PC-9 (cell line): ENCODE measurements around the gene INTS1.

Source experiments
- EZH2 ChIP-seq: fragments of 200-600 bp; sonication (generic); IDR thresholded peaks from 2 replicates; pipeline ENCODE4 v1.8.0; 2017; ENCODE audit warnings: antibody characterized with exemption, low read depth
- TF ChIP-seq, protein P1 (sequence below): fragments of 200-600 bp; sonication (generic); conservative IDR thresholded peaks from 2 replicates; pipeline ENCODE4 v1.6.1; 2017; ENCODE audit warnings: mixed run types, antibody characterized with exemption, mild to moderate bottlenecking, moderate library complexity

DNA sequence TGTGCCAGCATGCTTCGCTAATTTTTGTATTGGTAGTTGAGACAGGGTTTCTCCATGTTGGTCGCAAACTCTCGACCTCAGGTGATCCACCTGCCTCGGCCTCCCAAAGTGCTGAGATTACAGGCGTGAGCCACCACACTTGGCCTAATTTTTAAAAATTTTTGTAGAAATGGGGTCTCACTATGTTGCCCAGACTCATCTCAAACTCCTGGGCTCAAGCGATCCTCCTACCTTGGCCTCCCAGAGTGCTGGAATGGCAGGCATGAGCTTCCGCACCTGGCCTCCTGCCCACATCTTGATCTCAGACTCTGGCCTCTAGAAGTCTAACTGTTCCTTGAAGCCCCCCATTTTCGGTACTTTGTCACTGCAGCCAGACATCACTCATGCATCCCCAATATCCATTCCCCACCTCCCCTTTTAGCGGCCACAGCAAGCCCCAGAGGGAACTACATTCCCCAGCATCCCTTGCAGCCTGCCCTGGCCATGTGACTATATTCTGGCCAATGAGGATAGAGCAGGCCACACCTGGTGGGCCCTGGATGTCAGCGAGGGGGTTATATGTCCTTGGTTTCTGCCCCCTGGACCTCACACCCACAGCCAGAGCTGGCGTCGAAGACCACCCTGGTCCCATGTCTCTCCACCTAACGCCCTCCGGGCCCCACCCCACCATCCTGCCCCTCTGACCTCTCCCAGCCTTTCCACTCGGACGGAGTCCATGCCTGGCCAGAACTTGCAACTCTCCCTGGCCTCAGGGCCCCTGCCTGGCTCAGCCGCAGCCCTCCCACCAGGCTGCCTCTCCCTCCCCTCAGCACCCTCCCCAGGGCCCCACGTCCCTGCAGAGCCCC, 78.7 kb downstream of the INTS1 start:
- TF ChIP-seq, protein P1, sequence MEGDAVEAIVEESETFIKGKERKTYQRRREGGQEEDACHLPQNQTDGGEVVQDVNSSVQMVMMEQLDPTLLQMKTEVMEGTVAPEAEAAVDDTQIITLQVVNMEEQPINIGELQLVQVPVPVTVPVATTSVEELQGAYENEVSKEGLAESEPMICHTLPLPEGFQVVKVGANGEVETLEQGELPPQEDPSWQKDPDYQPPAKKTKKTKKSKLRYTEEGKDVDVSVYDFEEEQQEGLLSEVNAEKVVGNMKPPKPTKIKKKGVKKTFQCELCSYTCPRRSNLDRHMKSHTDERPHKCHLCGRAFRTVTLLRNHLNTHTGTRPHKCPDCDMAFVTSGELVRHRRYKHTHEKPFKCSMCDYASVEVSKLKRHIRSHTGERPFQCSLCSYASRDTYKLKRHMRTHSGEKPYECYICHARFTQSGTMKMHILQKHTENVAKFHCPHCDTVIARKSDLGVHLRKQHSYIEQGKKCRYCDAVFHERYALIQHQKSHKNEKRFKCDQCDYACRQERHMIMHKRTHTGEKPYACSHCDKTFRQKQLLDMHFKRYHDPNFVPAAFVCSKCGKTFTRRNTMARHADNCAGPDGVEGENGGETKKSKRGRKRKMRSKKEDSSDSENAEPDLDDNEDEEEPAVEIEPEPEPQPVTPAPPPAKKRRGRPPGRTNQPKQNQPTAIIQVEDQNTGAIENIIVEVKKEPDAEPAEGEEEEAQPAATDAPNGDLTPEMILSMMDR = no peak
- TF ChIP-seq EZH2 = no peak
